IPS DF 19.7 (cell line): Measurements from ENCODE around the gene C7orf57.
"Not testable (repeated sequence)": the region's sequence is repeated elsewhere in the genome, so short reads cannot be mapped to it uniquely, and the experiment has no call there.

Experiments
- DNase-seq: peaks from one replicate; pipeline ENCODE4 v3.0.0-alpha.2; 2013; ENCODE audit warnings: low read depth, low spot score

The C7orf57 gene

DNA sequence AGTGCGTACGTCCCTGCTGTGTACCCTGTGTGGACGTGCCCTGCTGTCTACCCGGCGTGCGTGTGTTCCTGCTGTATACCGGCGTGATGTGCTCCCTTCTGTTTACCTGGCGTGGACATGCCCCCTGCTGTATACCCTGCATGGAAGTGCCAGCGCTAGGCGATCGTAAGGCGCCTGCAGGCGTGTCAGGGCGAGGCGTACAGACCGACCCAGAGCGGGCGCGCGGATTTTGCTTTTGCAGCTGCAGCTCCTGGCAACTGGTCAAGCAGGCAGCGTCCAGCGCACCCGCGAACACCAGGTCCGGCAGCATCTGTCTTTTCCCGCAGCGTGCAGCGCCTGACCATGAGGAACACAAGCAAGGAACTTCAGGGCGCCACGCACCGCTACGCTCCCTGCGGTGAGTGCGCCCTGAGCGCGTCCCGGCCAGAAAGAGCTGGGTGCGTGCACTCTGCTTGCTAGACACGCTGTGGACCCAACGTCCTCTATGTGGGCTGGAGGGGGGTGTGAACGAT, 680 bp downstream of the C7orf57 start:
- no peak for DNase-seq

GRCh38 chr7:48038815-48039506, 3.6 kb downstream of the C7orf57 start:
- DNase-seq: no peak

- no peak for DNase-seq
Measured at GRCh38 chr7:48040944-48041652, 5.8 kb downstream of the C7orf57 start.

GRCh38 chr7:48041653-48041970, 6.3 kb downstream of the C7orf57 start:
- DNase-seq: no peak

DNA sequence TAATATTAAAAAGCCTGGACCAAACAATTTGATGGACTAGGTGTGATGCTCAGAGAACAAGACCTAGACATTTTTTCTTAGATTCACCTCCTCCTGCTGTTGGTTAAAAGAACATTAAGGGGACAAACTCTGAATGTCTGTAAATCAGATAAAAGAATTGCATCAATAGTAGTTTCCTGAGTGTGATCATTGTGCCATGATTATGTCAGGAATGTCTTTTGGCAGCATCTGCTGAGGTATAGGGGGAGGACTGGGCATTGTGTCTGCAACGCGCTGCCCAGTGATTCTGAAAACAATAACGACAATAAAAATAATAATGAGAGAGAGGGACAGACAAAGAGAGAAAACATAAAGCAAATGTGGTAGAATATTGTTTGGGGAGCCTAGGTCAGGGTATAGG, 6.9 kb downstream of the C7orf57 start:
- no peak for DNase-seq

DNA sequence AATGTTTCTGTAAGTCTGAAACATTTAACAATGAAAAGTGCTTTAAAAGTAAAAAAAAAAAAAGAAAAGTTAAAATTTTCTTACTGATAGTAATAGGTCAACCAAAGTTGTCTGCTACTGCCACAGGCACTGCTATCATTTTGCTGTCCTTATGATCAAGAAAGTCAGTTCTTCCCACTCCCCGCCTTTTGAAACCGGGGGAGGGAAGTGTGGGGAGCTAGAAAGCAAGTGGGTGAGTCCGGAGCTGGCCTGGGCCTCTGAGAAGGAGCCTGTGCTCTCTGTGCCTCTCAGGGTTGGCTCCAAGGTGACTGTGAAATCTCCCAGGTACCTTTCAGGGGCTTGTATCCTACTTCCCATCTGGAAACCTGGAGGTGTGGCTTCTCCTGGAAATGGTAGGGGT, 7.3 kb downstream of the C7orf57 start:
- no peak for DNase-seq

GRCh38 chr7:48045195-48045765, 9.9 kb downstream of the C7orf57 start:
- no peak for DNase-seq

DNA sequence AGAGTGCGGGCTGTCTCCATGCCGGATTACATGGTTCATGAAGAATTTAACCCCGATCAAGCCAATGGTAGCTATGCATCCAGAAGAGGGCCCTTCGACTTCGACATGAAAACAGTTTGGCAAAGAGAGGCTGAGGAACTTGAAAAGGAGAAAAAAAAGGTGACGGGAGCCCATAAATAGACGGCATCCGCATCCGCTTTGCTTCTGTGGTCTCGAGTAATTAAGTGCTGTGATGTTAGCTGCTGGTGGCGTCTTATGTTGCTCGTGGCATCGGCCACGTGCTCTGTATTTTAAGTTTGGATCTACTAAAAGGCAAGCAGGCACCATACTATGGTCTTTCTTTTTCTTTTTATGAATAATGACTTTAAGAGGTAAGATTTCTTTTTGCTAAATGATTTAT, 11.1 kb downstream of the C7orf57 start:
- DNase-seq: no peak

DNA sequence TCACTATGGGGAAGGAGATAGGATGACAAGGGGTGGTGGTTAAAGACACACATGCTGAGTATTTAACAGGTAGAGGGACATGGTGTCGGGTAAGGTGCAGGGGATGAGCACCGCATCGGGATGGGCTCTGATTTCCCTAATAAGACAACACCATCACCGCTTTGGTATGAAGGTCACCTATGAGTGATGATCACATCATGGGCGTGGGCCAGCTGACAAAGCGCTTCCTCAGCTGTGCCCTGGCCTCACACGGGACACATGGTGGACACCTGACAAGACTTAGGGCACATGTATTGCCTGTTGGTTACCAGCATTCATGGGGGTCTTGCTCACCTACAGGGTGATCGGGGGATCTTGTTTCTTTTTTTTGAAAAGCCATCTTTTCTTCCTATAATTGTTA, 12.8 kb downstream of the C7orf57 start:
- DNase-seq: no peak

GRCh38 chr7:48049850-48050249, 14.5 kb downstream of the C7orf57 start:
- DNase-seq: no peak

DNA sequence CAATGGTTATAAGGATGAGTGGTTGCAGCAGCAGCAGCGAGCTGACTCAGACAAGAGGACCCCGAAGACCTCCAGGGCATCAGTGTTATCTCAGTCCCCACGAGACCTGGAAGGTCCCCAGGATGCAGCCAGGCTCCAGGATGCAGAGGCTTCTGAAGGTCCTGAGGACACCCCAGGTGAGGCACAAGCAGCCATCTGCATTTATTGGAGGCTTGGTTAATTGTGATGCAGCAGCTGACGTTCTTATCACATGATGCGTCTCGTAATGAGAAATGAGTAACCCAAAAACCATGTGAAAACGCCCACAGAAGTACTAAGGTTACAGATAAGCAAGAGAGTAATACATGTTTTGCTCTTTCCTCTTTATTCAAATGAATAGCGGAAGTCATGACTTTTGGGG, 17.4 kb downstream of the C7orf57 start:
- DNase-seq: no peak

DNA sequence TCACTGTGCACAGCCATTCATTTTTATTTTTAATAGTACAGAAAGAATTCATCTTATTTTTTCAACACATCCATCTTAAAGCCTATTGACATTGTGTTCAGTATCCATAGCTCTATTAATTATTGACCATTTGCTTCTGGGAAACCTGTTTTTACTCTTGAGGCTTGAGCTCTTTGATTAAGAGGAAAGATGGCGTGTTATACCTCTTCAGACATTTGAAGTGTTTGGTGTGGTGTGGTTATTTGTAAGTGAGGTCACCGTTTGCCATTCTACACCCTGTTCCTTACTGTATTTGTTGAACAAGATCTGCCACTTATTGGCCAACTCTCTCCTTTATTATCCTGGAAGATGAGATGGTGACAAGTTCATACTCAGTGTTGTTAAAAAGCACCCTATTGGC, 18.4 kb downstream of the C7orf57 start:
- no peak for DNase-seq

GRCh38 chr7:48058990-48059389, 23.6 kb downstream of the C7orf57 start:
- no peak for DNase-seq

DNA sequence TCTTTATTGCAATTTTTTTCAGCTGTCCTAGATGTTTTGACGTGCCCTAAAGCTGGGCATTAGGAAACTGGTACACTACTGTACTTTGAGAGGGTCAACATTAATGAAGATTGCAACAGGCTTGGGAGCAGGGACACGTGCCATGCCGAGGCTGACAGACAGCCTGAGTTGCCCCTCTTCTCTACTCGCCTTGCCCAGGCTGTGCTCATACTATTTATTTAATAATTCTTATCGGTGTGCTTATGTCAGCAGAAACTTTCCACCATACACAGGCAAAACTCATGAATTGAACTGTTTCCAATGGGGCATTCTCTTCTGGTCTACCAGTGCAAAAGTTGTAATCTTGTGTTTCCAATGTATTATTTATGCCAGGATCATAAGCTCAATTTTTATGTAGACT, 24.4 kb downstream of the C7orf57 start:
- DNase-seq: no peak

DNA sequence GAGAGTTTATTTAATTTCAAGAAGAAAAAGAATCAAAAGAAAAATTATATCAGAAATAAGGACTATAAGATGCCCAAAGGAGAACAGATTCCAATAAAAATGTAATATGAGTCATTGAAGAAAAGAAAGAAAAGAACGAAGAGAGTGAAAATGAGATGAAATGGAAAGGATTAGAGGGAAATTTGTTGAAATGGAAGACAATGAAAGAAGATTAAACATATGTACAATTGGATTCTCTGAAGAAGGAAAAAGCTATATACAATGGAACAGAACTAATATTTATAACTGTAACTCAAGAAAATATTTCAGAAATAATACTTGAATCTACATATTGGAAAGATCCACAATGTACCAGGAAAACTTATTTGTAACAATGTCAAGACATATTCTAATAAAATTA, 28.6 kb downstream of the C7orf57 start:
- no peak for DNase-seq

- no peak for DNase-seq
Measured at GRCh38 chr7:48067475-48067874, 32.1 kb downstream of the C7orf57 start.

DNA sequence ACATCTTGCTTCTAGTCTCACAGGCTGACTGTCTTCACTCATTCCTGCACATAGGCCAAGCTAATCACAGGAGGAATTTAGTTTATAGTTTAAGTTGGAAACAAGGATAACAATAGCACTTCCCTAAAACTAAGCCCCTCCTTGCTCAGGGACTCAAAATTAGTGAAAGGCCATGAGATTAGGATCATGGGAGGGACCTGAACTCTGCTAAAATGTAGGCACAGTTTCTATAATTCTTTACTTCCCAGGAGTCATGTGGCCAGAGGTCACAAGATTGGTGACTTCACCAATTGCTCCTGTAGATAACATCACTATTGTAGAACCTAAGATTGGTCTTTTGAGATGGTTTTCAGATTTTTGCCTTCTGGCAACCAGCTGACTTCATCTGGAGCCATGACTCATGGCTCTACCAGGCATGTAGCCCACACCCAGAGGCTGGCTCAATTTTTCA, 38.9 kb downstream of the C7orf57 start:
- DNase-seq: no peak

GRCh38 chr7:48077423-48077822, 42.1 kb downstream of the C7orf57 start:
- DNase-seq: no peak

DNA sequence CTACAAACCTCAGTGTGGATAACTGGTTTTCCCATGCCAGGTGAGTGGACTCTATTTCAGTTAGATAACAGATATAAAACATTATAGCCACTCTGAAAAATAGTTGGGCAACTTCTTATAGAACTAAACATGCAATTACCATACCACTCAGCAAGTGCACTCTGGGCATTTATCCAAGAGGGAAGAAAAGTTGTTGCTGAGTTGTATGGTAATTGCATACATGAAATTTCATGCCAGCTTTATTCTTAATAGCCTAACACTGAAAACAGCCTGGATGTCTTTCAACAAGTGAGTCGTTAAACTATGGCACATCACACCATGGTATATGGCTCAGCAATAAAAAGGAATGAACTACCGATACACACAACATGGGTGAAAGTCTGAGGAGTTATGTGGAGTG, 43.1 kb downstream of the C7orf57 start:
- DNase-seq: no peak

- DNase-seq: not testable (repeated sequence)
Measured at GRCh38 chr7:48082378-48082777, 47.0 kb downstream of the C7orf57 start.

- no peak for DNase-seq
Measured at GRCh38 chr7:48083114-48083830, 47.9 kb downstream of the C7orf57 start.

DNA sequence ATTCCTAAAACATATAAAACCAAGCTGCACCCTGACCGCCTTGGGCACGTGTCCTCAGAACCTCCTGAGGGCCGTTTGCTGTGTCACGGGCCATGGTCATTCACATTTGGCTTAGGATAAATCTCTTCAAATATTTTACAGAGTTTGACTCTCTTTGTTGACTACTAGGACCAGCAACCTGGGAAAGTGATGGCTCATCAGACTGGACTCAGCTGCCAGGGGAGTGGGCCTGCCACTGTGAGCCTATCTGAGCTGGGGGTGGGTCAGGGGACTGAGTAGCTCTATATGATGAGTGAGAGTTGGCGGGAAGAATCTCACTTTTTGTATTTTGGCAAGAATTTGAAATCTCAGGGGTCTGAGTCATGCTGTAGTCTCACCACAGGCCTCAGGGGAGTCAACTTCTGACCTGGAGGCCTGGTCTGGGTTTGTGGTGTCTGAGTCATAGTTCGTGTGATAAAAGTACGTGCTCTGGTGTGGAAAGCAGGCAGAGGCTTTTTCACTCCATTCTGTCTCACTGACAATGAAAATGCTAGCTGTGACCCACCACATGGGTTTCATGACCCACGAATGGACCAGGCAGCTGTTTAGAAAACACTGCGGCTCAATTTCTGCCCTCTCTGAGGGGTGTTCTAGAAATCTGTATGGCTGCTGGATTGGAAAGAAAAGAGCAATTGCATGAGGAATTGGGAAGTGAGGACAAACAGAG, 49.5 kb downstream of the C7orf57 start:
- DNase-seq: no peak
